Measurements from ENCODE around the gene EXOC4.
"Not testable (repeated sequence)": the region's sequence is repeated elsewhere in the genome, so short reads cannot be mapped to it uniquely, and the experiment has no call there.

EXOC4 gene

DNA sequence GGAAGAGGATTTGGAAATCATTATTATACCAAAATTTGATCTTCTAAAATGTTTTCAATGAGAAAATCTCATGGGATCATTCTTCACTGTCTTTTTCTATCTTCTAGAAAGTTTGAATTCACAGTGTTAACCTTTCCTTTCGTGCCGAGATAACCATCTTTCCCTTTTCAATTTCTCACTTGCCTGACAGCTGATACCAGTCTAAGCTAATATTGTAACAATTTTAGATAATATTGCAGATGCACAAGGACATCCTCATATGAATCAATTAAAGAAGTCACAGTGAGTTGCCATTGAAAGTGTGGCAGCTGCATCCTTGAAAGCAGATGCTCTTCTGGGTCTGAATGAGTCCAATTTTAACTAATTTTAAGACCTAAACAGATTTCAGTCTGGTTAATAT, 734.7 kb downstream of the EXOC4 start:
- H3K27me3 Mint-ChIP-seq (ENCODE audit: low read depth), result no peaks in the 10 kb centered on the region
- H3K36me3 Mint-ChIP-seq (ENCODE audit: low read depth), result peaks cover 5% of the 10 kb centered on the region
- H3K9me3 Mint-ChIP-seq, result peaks cover 13% of the 10 kb centered on the region
- H3K27ac Mint-ChIP-seq, result no peak overlapping the region
- no peak overlapping the region for H3K4me3 Mint-ChIP-seq
- TF ChIP-seq, protein P1, sequence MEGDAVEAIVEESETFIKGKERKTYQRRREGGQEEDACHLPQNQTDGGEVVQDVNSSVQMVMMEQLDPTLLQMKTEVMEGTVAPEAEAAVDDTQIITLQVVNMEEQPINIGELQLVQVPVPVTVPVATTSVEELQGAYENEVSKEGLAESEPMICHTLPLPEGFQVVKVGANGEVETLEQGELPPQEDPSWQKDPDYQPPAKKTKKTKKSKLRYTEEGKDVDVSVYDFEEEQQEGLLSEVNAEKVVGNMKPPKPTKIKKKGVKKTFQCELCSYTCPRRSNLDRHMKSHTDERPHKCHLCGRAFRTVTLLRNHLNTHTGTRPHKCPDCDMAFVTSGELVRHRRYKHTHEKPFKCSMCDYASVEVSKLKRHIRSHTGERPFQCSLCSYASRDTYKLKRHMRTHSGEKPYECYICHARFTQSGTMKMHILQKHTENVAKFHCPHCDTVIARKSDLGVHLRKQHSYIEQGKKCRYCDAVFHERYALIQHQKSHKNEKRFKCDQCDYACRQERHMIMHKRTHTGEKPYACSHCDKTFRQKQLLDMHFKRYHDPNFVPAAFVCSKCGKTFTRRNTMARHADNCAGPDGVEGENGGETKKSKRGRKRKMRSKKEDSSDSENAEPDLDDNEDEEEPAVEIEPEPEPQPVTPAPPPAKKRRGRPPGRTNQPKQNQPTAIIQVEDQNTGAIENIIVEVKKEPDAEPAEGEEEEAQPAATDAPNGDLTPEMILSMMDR (IDR thresholded peaks at IDR 0.05; ENCODE audit: unreplicated experiment in 3 of 3), result no peak
- H3K4me1 Mint-ChIP-seq, result peaks cover 5% of the 10 kb centered on the region

DNA sequence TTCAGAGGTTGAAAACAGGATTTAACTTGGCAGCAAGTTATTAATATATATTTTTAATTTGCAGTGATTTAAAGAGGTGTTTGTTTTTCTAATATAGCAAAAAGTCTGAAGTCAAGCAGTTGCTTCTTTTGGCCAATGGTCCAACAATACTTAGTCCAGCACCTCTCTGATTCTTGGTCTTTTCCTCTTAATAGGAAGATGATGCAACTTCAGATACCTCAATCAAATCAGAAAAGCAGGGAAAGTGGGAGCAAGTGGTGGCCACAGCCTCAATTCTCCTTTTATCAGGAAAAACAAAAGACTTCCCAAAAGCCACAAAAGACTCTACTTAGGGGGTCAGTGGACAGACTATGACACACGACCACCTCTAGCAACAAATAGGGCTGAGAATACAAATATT, 740.7 kb downstream of the EXOC4 start:
- H3K4me1 Mint-ChIP-seq, result no peaks in the 10 kb centered on the region
- no peak overlapping the region for H3K4me3 Mint-ChIP-seq
- TF ChIP-seq, protein P1 (IDR thresholded peaks at IDR 0.05; ENCODE audit: unreplicated experiment in 3 of 3), result no peak
- no peaks in the 10 kb centered on the region for H3K27me3 Mint-ChIP-seq (ENCODE audit: low read depth)
- no peak overlapping the region for H3K27ac Mint-ChIP-seq
- H3K9me3 Mint-ChIP-seq, result peaks cover 13% of the 10 kb centered on the region
- peaks cover 10% of the 10 kb centered on the region for H3K36me3 Mint-ChIP-seq (ENCODE audit: low read depth)

DNA sequence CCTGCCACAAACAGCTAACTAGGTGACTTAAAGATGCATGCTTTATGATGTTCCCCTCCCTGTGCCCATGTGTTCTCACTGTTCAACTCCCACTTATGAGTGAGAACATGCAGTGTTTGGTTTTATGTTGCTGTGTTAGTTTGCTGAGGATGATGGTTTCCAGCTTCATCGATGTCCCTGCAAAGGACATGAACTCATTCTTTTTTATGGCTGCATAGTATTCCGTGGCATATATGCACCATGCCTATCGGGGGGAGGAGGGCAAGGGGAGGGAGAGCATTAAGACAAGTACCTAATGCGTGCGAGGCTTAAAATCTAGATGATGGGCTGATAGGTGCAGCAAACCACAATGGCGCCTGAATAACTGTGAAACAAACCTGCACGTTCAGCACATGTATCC, 741.2 kb downstream of the EXOC4 start:
- not testable (repeated sequence) for H3K4me1 Mint-ChIP-seq; H3K27me3 Mint-ChIP-seq (ENCODE audit: low read depth); H3K4me3 Mint-ChIP-seq; H3K27ac Mint-ChIP-seq
- H3K9me3 Mint-ChIP-seq, result peaks cover 13% of the 10 kb centered on the region
- H3K36me3 Mint-ChIP-seq (ENCODE audit: low read depth), result peaks cover 14% of the 10 kb centered on the region

DNA sequence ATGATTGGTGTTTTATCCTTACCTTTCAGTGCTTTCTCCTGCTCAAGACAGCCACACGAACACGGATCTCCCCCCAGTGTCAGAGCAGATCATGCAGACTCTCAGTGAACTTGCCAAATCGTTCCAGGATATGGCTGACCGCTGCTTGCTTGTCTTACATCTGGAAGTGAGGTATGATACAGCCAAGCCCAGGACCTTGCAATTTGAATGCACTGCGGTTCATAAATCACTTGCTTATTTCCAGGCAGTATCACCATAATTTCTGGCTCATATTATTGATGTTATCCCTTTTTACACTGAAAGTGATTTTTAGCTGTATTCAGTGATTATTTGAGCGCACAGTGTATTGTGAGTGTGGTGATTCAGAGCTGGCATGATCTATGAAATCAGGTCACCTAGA, 744.6 kb downstream of the EXOC4 start:
- no peak overlapping the region for H3K4me3 Mint-ChIP-seq
- no peaks in the 10 kb centered on the region for H3K4me1 Mint-ChIP-seq
- peaks cover 9% of the 10 kb centered on the region for H3K36me3 Mint-ChIP-seq (ENCODE audit: low read depth)
- H3K27ac Mint-ChIP-seq, result no peak overlapping the region
- H3K9me3 Mint-ChIP-seq, result no peaks in the 10 kb centered on the region
- TF ChIP-seq, protein P1 (IDR thresholded peaks at IDR 0.05; ENCODE audit: unreplicated experiment in 3 of 3), result no peak
- no peaks in the 10 kb centered on the region for H3K27me3 Mint-ChIP-seq (ENCODE audit: low read depth)

DNA sequence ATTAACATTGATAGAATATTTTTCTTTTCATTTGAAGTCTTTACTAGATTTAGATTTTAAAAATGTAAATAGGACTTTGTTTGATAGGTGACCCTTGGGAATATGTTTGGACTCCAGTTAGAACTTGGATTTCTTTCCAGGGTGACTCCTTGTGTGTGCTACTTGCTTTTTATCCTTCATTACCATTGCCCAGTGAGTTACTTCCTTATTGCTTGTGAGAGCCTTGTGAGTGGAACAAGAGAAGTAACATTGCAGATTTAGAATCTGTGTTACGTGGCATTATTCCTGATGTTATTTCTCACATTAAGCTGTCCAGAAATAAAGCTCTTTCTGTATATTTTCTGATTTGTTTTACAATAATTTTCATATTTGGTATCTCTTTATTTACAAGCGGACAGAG, 746.3 kb downstream of the EXOC4 start:
- Mint-ChIP-seq H3K9me3 (no peaks in the 10 kb centered on the region), H3K4me3 (no peak overlapping the region), H3K27me3 (ENCODE audit: low read depth) (no peaks in the 10 kb centered on the region), H3K36me3 (ENCODE audit: low read depth) (peaks cover 9% of the 10 kb centered on the region), H3K27ac (no peak overlapping the region), H3K4me1 (no peaks in the 10 kb centered on the region)
- TF ChIP-seq, protein P1 (IDR thresholded peaks at IDR 0.05; ENCODE audit: unreplicated experiment in 3 of 3), result no peak

DNA sequence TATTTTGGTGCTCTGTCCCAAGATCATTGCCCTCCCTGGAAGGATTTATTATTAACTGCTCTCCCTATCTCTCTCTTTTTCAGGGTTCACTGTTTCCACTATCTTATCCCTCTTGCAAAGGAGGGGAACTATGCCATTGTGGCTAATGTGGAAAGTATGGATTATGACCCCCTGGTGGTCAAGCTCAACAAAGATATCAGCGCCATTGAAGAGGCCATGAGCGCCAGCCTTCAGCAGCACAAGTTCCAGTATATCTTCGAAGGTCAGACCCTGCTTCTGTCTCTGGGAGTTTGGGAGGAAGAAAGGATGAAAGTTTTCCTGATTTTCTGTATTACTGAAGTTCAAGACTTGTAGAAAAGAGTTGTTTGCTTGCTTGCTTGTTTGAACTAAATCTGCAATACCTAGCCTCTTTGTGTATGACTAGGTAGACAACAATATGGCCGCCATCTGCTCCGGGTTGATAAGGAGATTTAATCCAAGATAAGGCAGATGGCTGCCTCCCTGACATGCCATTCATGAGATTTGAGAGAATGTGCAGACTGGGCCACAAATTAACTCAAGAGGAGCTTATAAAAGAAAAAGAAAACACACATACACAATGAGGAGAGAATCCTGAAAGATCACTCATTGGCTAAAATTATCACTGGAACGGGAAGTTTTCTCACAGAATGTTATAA, 752.1 kb downstream of the EXOC4 start:
- peaks cover 13% of the 10 kb centered on the region for H3K36me3 Mint-ChIP-seq (ENCODE audit: low read depth)
- H3K4me3 Mint-ChIP-seq, result no peak overlapping the region
- TF ChIP-seq, protein P1 (IDR thresholded peaks at IDR 0.05; ENCODE audit: unreplicated experiment in 3 of 3), result no peak

More for the DNA sequence above, 752.1 kb downstream of the EXOC4 start:
- Mint-ChIP-seq H3K27ac (no peak overlapping the region), H3K9me3 (no peaks in the 10 kb centered on the region), H3K4me1 (no peaks in the 10 kb centered on the region), H3K27me3 (ENCODE audit: low read depth) (no peaks in the 10 kb centered on the region)

All from nephron (organoid).